ENCODE measurements around the gene RNF31. TPM values are rescaled to one million over a fixed set of nuclear protein-coding genes. Genes with fewer than 3 reads are reported as not detected.
"Not testable (repeated sequence)": the region's sequence is repeated elsewhere in the genome, so short reads cannot be mapped to it uniquely, and the experiment has no call there.

Gene RNF31
- total RNA-seq, 1 experiment from 2014 or later: 69.8 TPM

DNA sequence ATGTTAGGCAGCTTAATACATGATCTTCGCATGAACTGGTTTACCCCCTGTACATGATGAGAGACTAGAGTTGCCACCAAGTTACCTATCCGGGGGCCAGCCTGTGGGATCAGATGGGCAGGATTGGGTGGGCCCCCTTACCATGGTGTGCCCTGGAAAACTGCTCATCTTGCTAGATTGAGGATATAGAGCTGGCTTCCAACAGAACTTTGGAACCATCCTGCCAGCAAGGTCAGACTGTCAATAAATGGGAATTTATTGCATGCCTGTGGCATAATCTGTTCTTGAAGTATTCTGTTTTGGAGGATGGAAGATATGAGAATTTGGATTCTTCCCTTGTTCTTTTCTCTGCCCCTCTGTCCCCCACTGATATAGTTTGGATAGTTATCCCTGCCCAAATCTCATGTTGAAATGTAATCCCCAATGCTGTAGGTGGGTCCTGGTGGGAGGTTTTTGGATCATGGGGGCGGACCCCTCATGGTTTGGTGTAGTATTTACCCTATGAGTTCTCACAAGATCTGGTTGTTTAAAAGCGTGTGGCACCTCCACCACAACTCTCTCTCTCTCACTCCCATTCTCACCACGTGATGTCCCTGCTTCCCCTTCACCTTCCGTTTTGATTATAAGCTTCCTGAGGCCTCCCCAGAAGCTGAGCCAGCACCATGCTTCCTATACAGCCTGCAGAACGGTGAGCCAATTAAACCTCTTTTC, 51.7 kb downstream of the RNF31 start:
- no peak for DNase-seq (ENCODE audit: low read depth)

DNA sequence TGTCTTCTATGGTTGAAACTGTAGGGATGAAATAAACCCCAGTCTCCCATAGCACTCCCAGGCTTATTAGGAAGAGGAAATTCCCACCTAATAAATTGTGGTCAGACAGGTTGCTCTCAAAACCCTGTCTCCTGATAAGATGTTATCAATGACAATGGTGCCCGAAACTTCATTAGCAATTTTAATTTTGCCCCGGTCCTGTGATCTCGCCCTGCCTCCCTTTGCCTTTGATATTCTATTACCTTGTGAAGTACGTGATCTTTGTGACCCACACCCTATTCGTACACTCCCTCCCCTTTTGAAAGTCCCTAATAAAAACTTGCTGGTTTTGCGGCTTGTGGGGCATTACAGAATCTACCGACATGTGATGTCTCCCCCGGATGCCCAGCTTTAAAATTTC, 55.2 kb downstream of the RNF31 start:
- DNase-seq (ENCODE audit: low read depth): not testable (repeated sequence)

DNA sequence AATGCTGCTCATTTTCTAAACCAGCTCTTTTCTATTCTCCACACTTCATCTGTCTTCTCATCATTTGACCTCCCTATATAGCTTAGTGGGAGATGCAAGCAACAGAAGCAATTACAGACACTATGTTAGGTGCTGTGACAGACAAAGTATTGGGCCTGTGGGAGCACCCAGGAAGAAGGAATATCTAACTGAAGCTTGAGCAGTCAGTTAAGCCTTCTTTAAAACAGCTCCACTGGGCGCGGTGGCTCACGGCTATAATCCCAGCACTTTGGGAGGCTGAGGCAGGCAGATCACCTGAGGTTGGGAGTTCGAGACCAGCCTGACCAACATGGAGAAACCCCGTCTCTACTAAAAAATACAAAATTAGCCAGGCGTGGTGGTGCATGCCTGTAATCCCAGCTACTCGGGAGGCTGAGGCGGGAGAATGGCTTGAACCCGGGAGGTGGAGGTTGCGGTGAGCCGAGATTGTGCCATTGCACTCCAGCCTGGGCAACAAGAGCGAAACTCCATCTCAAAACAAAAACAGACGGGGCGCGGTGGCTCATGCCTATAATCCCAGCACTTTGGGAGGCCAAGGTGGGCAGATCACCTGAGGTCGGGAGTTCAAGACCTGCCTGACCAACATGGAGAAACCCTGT, 56.1 kb downstream of the RNF31 start:
- DNase-seq (ENCODE audit: low read depth): not testable (repeated sequence)

GRCh38 chr14:24204163-24205146, 57.2 kb downstream of the RNF31 start:
- no peak for DNase-seq (ENCODE audit: low read depth)

- no peak for DNase-seq (ENCODE audit: low read depth)
Observed at GRCh38 chr14:24206260-24207103, 59.2 kb downstream of the RNF31 start.

DNA sequence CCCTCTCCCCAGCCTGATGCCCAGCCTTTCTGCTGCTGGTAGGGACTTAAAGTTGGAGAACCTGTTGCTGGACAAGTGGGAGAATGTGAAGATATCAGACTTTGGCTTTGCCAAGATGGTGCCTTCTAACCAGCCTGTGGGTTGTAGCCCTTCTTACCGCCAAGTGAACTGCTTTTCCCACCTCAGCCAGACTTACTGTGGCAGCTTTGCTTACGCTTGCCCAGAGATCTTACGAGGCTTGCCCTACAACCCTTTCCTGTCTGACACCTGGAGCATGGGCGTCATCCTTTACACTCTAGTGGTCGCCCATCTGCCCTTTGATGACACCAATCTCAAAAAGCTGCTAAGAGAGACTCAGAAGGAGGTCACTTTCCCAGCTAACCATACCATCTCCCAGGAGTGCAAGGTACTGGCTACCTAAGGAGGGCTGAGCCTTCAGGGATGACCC, 59.8 kb downstream of the RNF31 start:
- no peak for DNase-seq (ENCODE audit: low read depth)

GRCh38 chr14:24207625-24208024, 60.3 kb downstream of the RNF31 start:
- DNase-seq (ENCODE audit: low read depth): no peak

Small RNAs within 50 kb of the gene (small RNA-seq; reads per million reads assigned to genes)
- not detected for gene AL136295.4
- not detected for gene CHMP4A
- gene IPO4: not detected
- gene IRF9: not detected
- 0.14 reads per million for gene RNA5SP383

Other genes starting within 250 kb of the RNF31 start
- 36.9 and 37.4 TPM in 2 replicates for gene DHRS4, start 193.7 kb upstream of the RNF31 start, total RNA-seq (2014; rRNA removed; shearing (Covaris generic))
- 24.6 and 31.5 TPM in 2 replicates for gene DHRS4L2, start 158.6 kb upstream of the RNF31 start, total RNA-seq (2014; rRNA removed; shearing (Covaris generic))
- 0.07 and 0.11 TPM in 2 replicates for gene CARMIL3, start 95.5 kb upstream of the RNF31 start, total RNA-seq (2014; rRNA removed; shearing (Covaris generic))
- gene CPNE6, start 75.9 kb upstream of the RNF31 start, total RNA-seq (2014; rRNA removed; shearing (Covaris generic)): not detected in 2 replicates
- gene PCK2, start 53.2 kb upstream of the RNF31 start, total RNA-seq (2014; rRNA removed; shearing (Covaris generic)): 27.1 and 29.3 TPM in 2 replicates
- gene DCAF11, start 32.7 kb upstream of the RNF31 start, total RNA-seq (2014; rRNA removed; shearing (Covaris generic)): 37.2 and 46.7 TPM in 2 replicates
- gene NRL, start 32.5 kb upstream of the RNF31 start, total RNA-seq (2014; rRNA removed; shearing (Covaris generic)): 1.3 and 4.4 TPM in 2 replicates
- gene FITM1, start 16.8 kb upstream of the RNF31 start, total RNA-seq (2014; rRNA removed; shearing (Covaris generic)): 0.63 TPM in 1 of 2 replicates, not detected in the other
- gene PSME1, start 11.3 kb upstream of the RNF31 start, total RNA-seq (2014; rRNA removed; shearing (Covaris generic)): 130 and 149 TPM in 2 replicates
- gene EMC9, start 5.9 kb upstream of the RNF31 start, total RNA-seq (2014; rRNA removed; shearing (Covaris generic)): 30.2 and 32.2 TPM in 2 replicates
- 224 and 243 TPM in 2 replicates for gene PSME2, start 888 bp upstream of the RNF31 start, total RNA-seq (2014; rRNA removed; shearing (Covaris generic))
- 5.0 and 7.8 TPM in 2 replicates for gene IRF9, start 13.8 kb downstream of the RNF31 start, total RNA-seq (2014; rRNA removed; shearing (Covaris generic))
- 0.53 and 1.0 TPM in 2 replicates for gene REC8, start 24.6 kb downstream of the RNF31 start, total RNA-seq (2014; rRNA removed; shearing (Covaris generic))
- gene IPO4, start 41.3 kb downstream of the RNF31 start, total RNA-seq (2014; rRNA removed; shearing (Covaris generic)): 242 and 273 TPM in 2 replicates
- 54.0 and 68.3 TPM in 2 replicates for gene TM9SF1, start 47.9 kb downstream of the RNF31 start, total RNA-seq (2014; rRNA removed; shearing (Covaris generic))
- gene TSSK4, start 58.2 kb downstream of the RNF31 start, total RNA-seq (2014; rRNA removed; shearing (Covaris generic)): 0.13 TPM in 1 of 2 replicates, not detected in the other
- 20.0 and 44.4 TPM in 2 replicates for gene CHMP4A, start 66.0 kb downstream of the RNF31 start, total RNA-seq (2014; rRNA removed; shearing (Covaris generic))
- 10.6 and 12.3 TPM in 2 replicates for gene MDP1, start 68.6 kb downstream of the RNF31 start, total RNA-seq (2014; rRNA removed; shearing (Covaris generic))
- gene NEDD8, start 84.9 kb downstream of the RNF31 start, total RNA-seq (2014; rRNA removed; shearing (Covaris generic)): 307 and 368 TPM in 2 replicates
- 92.5 and 107 TPM in 2 replicates for gene GMPR2, start 85.4 kb downstream of the RNF31 start, total RNA-seq (2014; rRNA removed; shearing (Covaris generic))
- 47.2 and 52.4 TPM in 2 replicates for gene TINF2, start 95.1 kb downstream of the RNF31 start, total RNA-seq (2014; rRNA removed; shearing (Covaris generic))
- 0.76 and 1.4 TPM in 2 replicates for gene TGM1, start 115.7 kb downstream of the RNF31 start, total RNA-seq (2014; rRNA removed; shearing (Covaris generic))
- 24.0 and 24.5 TPM in 2 replicates for gene RABGGTA, start 124.1 kb downstream of the RNF31 start, total RNA-seq (2014; rRNA removed; shearing (Covaris generic))
- gene DHRS1, start 152.3 kb downstream of the RNF31 start, total RNA-seq (2014; rRNA removed; shearing (Covaris generic)): 6.0 and 6.9 TPM in 2 replicates
- gene NOP9, start 152.4 kb downstream of the RNF31 start, total RNA-seq (2014; rRNA removed; shearing (Covaris generic)): 21.1 and 25.6 TPM in 2 replicates
- 0.10 TPM in 1 of 2 replicates, not detected in the other for gene CIDEB, start 160.5 kb downstream of the RNF31 start, total RNA-seq (2014; rRNA removed; shearing (Covaris generic))
- gene LTB4R2, start 162.6 kb downstream of the RNF31 start, total RNA-seq (2014; rRNA removed; shearing (Covaris generic)): 5.0 and 7.8 TPM in 2 replicates
- 3.8 and 6.5 TPM in 2 replicates for gene LTB4R, start 164.0 kb downstream of the RNF31 start, total RNA-seq (2014; rRNA removed; shearing (Covaris generic))
- gene ADCY4, start 187.6 kb downstream of the RNF31 start, total RNA-seq (2014; rRNA removed; shearing (Covaris generic)): not detected in 2 replicates
- gene RIPK3, start 192.5 kb downstream of the RNF31 start, total RNA-seq (2014; rRNA removed; shearing (Covaris generic)): 0.08 TPM in 1 of 2 replicates, not detected in the other
- 0.32 TPM in 1 of 2 replicates, not detected in the other for gene NFATC4, start 220.7 kb downstream of the RNF31 start, total RNA-seq (2014; rRNA removed; shearing (Covaris generic))

All from HT1080 (cell line).